Measurements from ENCODE around the gene MTCP1.

GRCh38 chrX:155046129-155046810 is 24.7 kb downstream of the MTCP1 start:
- TF ChIP-seq, protein P1, sequence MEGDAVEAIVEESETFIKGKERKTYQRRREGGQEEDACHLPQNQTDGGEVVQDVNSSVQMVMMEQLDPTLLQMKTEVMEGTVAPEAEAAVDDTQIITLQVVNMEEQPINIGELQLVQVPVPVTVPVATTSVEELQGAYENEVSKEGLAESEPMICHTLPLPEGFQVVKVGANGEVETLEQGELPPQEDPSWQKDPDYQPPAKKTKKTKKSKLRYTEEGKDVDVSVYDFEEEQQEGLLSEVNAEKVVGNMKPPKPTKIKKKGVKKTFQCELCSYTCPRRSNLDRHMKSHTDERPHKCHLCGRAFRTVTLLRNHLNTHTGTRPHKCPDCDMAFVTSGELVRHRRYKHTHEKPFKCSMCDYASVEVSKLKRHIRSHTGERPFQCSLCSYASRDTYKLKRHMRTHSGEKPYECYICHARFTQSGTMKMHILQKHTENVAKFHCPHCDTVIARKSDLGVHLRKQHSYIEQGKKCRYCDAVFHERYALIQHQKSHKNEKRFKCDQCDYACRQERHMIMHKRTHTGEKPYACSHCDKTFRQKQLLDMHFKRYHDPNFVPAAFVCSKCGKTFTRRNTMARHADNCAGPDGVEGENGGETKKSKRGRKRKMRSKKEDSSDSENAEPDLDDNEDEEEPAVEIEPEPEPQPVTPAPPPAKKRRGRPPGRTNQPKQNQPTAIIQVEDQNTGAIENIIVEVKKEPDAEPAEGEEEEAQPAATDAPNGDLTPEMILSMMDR (IDR thresholded peaks at IDR 0.05), result no peak
- TF ChIP-seq POLR2AphosphoS5 (IDR thresholded peaks at IDR 0.05; ENCODE audit: low read depth, low read length), result no peak
- no peak for TF ChIP-seq SIN3A (IDR thresholded peaks at IDR 0.05; ENCODE audit: borderline replicate concordance, insufficient read depth, low read depth, low read length)
- TF ChIP-seq, protein P2, sequence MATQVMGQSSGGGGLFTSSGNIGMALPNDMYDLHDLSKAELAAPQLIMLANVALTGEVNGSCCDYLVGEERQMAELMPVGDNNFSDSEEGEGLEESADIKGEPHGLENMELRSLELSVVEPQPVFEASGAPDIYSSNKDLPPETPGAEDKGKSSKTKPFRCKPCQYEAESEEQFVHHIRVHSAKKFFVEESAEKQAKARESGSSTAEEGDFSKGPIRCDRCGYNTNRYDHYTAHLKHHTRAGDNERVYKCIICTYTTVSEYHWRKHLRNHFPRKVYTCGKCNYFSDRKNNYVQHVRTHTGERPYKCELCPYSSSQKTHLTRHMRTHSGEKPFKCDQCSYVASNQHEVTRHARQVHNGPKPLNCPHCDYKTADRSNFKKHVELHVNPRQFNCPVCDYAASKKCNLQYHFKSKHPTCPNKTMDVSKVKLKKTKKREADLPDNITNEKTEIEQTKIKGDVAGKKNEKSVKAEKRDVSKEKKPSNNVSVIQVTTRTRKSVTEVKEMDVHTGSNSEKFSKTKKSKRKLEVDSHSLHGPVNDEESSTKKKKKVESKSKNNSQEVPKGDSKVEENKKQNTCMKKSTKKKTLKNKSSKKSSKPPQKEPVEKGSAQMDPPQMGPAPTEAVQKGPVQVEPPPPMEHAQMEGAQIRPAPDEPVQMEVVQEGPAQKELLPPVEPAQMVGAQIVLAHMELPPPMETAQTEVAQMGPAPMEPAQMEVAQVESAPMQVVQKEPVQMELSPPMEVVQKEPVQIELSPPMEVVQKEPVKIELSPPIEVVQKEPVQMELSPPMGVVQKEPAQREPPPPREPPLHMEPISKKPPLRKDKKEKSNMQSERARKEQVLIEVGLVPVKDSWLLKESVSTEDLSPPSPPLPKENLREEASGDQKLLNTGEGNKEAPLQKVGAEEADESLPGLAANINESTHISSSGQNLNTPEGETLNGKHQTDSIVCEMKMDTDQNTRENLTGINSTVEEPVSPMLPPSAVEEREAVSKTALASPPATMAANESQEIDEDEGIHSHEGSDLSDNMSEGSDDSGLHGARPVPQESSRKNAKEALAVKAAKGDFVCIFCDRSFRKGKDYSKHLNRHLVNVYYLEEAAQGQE (IDR thresholded peaks at IDR 0.05; ENCODE audit: insufficient read depth in 1 of 2, low read depth in 2 of 2, low read length in 1 of 2), result no peak
- TF ChIP-seq TCF7L2 (IDR thresholded peaks at IDR 0.05; ENCODE audit: low read depth, low read length), result no peak

Measured in Panc1 (cell line).